Endothelial cell of umbilical vein (primary cell): ENCODE results near the gene CSNK1G2. TPM values are rescaled to one million over a fixed set of nuclear protein-coding genes. Genes with fewer than 3 reads are reported as not detected.

Experiments used
- BruUV-seq: library from RNA; stranded (reverse); fragments of 400-500 nt; replicated peaks from 2 replicates; lab custom pipeline; 2021; lab: Mats Ljungman, UMichigan
- CTCF ChIA-PET: fragments of 300-600, 350-600 bp; sonication (Branson Sonifier 250); formaldehyde crosslinking; loops from one replicate; lab custom pipeline; 2021; ENCODE audit warnings: antibody characterized with exemption, inconsistent platforms; lab: Charles Lee
- POLR2A ChIA-PET: fragments of 300-600, 350-600 bp; sonication (Branson Sonifier 250); formaldehyde crosslinking; loops from one replicate; lab custom pipeline; 2021; ENCODE audit warnings: antibody characterized with exemption, inconsistent platforms; lab: Charles Lee
- DNase-seq: peaks from one replicate; pipeline ENCODE4 v3.0.0-alpha.2; 2011; ENCODE audit warnings: low read depth, low spot score
- FAIRE-seq: peaks from 2 replicates; lab custom pipeline; 2011; peaks lifted over from hg19 to GRCh38; lab: Jason Lieb, UNC
- H2AFZ ChIP-seq: 2 replicates; pipeline ENCODE4 v1.6.0; 2012; ENCODE audit warnings: low read depth, low read length, control low read depth, inconsistent platforms
- H3K27ac ChIP-seq: 2 replicates; pipeline ENCODE4 v1.5.1; 2011; ENCODE audit warnings: low read depth, mild to moderate bottlenecking, control low read depth, low read length, moderate library complexity; ENCODE audit not compliant: insufficient read depth
- H3K27me3 ChIP-seq, 2 experiments: 2 replicates each; pipeline versions ENCODE4 v1.6.0 to v1.6.1; 2011; ENCODE audit warnings: low read length in 2 of 2, mixed read lengths in 1 of 2; ENCODE audit not compliant: control insufficient read depth in 2 of 2, insufficient read depth in 2 of 2
- H3K36me3 ChIP-seq, 2 experiments: 2 replicates in 1 of 2; 3 replicates in 1 of 2; pipeline ENCODE4 v1.5.1; 2011; ENCODE audit warnings: low read length in 2 of 2, mild to moderate bottlenecking in 1 of 2, moderate library complexity in 1 of 2; ENCODE audit not compliant: control insufficient read depth in 2 of 2, insufficient read depth in 2 of 2; ENCODE audit errors: extremely low read depth in 1 of 2
- H3K4me1 ChIP-seq: 3 replicates; pipeline ENCODE4 v1.5.1; 2011; ENCODE audit warnings: mild to moderate bottlenecking, low read length; ENCODE audit not compliant: control insufficient read depth, insufficient read depth; ENCODE audit errors: extremely low read depth
- H3K4me2 ChIP-seq: 2 replicates; pipeline ENCODE4 v1.6.1; 2011; ENCODE audit warnings: low read length, control low read depth, mixed read lengths; ENCODE audit not compliant: insufficient read depth
- H3K4me3 ChIP-seq, 3 experiments: fragments of 200-600 bp in 1 of 3; sonication (generic), shearing (Covaris generic) in 1 of 3; replicated peaks in 1 of 3; 2 replicates each; pipeline ENCODE4 v1.5.1; 2011 to 2016; ENCODE audit warnings: control low read depth in 3 of 3, low read length in 3 of 3, mild to moderate bottlenecking in 2 of 3, inconsistent platforms in 1 of 3, low read depth in 1 of 3, moderate library complexity in 1 of 3; ENCODE audit not compliant: insufficient read depth in 1 of 3
- H3K79me2 ChIP-seq: 2 replicates; pipeline ENCODE4 v1.6.0; 2012; ENCODE audit warnings: low read length, inconsistent platforms; ENCODE audit not compliant: control insufficient read depth, insufficient read depth
- H3K9ac ChIP-seq: replicated peaks from 2 replicates; pipeline ENCODE3; 2011; ENCODE audit warnings: low read length, control low read depth; ENCODE audit not compliant: insufficient read depth; ENCODE audit errors: extremely low read depth
- H3K9me1 ChIP-seq: replicated peaks from 3 replicates; pipeline ENCODE4 v1.6.0; 2011; ENCODE audit warnings: mild to moderate bottlenecking, low read length; ENCODE audit not compliant: control insufficient read depth, insufficient read depth; ENCODE audit errors: extremely low read depth
- H3K9me3 ChIP-seq: replicated peaks from 2 replicates; pipeline ENCODE4 v1.5.1; 2012; ENCODE audit warnings: low read length, inconsistent platforms; ENCODE audit not compliant: control insufficient read depth, insufficient read depth
- H4K20me1 ChIP-seq: replicated peaks from 2 replicates; pipeline ENCODE3; 2011; ENCODE audit warnings: mild to moderate bottlenecking, low read length; ENCODE audit not compliant: control insufficient read depth, insufficient read depth; ENCODE audit errors: extremely low read depth
- CTCF ChIP-seq, 2 donors: IDR thresholded peaks; 1 replicate in 1 of 2; 2 replicates in 1 of 2; pipeline ENCODE4 v1.5.1; 2011; ENCODE audit warnings: low read length in 2 of 2, mild to moderate bottlenecking in 2 of 2, moderate library complexity in 2 of 2, control low read depth in 1 of 2, inconsistent platforms in 1 of 2, low read depth in 1 of 2; ENCODE audit not compliant: insufficient read depth in 1 of 2; ENCODE audit errors: extremely low read depth in 1 of 2
- EZH2 ChIP-seq: IDR thresholded peaks from 2 replicates; pipeline ENCODE4 v1.6.1; 2012; ENCODE audit warnings: borderline replicate concordance, low read depth, mild to moderate bottlenecking, moderate library complexity, low read length, inconsistent platforms; ENCODE audit not compliant: severe bottlenecking
- FOS ChIP-seq: IDR thresholded peaks from 2 replicates; pipeline ENCODE4 v1.6.1; 2011; ENCODE audit warnings: mild to moderate bottlenecking, low read length, moderate library complexity, borderline replicate concordance; ENCODE audit not compliant: insufficient read depth
- GATA2 ChIP-seq: IDR thresholded peaks from 2 replicates; pipeline ENCODE4 v1.7.0; 2011; ENCODE audit warnings: low read depth, mild to moderate bottlenecking, moderate library complexity, mixed read lengths, low read length; ENCODE audit not compliant: insufficient read length, insufficient read depth
- JUN ChIP-seq: IDR thresholded peaks from 2 replicates; pipeline ENCODE4 v1.6.1; 2011; ENCODE audit warnings: borderline replicate concordance, low read depth; ENCODE audit not compliant: insufficient read length, insufficient read depth
- MAX ChIP-seq: IDR thresholded peaks from 2 replicates; pipeline ENCODE4 v1.6.1; 2011; ENCODE audit not compliant: insufficient read depth, insufficient read length
- MYC ChIP-seq: IDR thresholded peaks from one replicate; pipeline ENCODE4 v1.6.1; 2011; ENCODE audit warnings: mild to moderate bottlenecking, low read depth, low read length
- POLR2A ChIP-seq: IDR thresholded peaks from 2 replicates; pipeline ENCODE4 v1.6.1; 2012; ENCODE audit warnings: low read depth, mild to moderate bottlenecking, control low read depth, low read length
- POLR2AphosphoS5 ChIP-seq: IDR thresholded peaks from 2 replicates; pipeline ENCODE4 v1.6.1; 2012; ENCODE audit warnings: low read depth, mild to moderate bottlenecking, control low read depth, low read length, moderate library complexity; ENCODE audit not compliant: insufficient read depth
- dilution Hi-C: fragments of 300-500 bp; cut with MboI; formaldehyde crosslinking; loops from one replicate; pipeline ENCODE4 v1.15.0; 2019; ENCODE audit warnings: low sequenced_read_pairs; ENCODE audit not compliant: extremely low pct_ligation_motif_present
- intact Hi-C: fragments of 100-400 bp; cut with micrococcal nuclease; formaldehyde crosslinking; loops from one replicate; pipeline ENCODE4 v1.10.0; 2022
- polyA plus RNA-seq, 4 experiments: library from polyadenylated mRNA; depleted of rRNA in 3 of 4; stranded (reverse) in 3 of 4; unstranded in 1 of 4; fragments of >200 nt; gene quantifications; 2 replicates each; pipeline versions ENCODE4 v1.2.1 to v1.2.3, GENCODE V29; 2011 to 2012; ENCODE audit warnings: missing spikeins in 1 of 4
- total RNA-seq: library from RNA; stranded (reverse); gene quantifications from 2 replicates; pipeline ENCODE4 v1.2.3, GENCODE V29; 2021

The CSNK1G2 gene
- total and polyA plus RNA-seq, 2 donors (not counting 3 experiments of a cell fraction or from before 2014, with no cell fraction given): 96.6 to 110 TPM

GRCh38 chr19:1913781-1914577 lies 27.0 kb upstream of the CSNK1G2 start:
- Histone ChIP-seq H3K4me1 (no peaks in the 10 kb centered on the region), H3K9ac (no peak overlapping the region), H4K20me1 (no peaks in the 10 kb centered on the region), H3K9me3 (no peaks in the 10 kb centered on the region), H3K79me2 (peaks cover 32% of the 10 kb centered on the region), H3K36me3 (peaks cover 3 to 16% of the 10 kb centered on the region in 2 experiments), H3K4me2 (no peak overlapping the region), H3K27me3 (no peaks in the 10 kb centered on the region), H3K4me3 (no peak overlapping the region), H3K9me1 (no peaks in the 10 kb centered on the region), H3K27ac (no peak overlapping the region), H2AFZ (no peak overlapping the region)
- DNase-seq (no peak), FAIRE-seq (no peak)
- intact Hi-C loops: no loop called here
- ChIA-PET POLR2A (no interaction called here), CTCF (no interaction called here)
- dilution Hi-C loops: no loop called here
- BruUV-seq: no TSS peak
- TF ChIP-seq JUN: no peak
- TF ChIP-seq MAX: no peak
- TF ChIP-seq MYC: no peak
- TF ChIP-seq POLR2AphosphoS5: no peak
- no peak for TF ChIP-seq CTCF (IDR thresholded peaks at IDR 0.05; ENCODE audit: extremely low read depth in 1 of 2, insufficient read depth in 1 of 2, low read depth in 1 of 2, low read length in 2 of 2)
- no peak for TF ChIP-seq EZH2
- no peak for TF ChIP-seq GATA2
- no peak for TF ChIP-seq FOS
- no peak for TF ChIP-seq POLR2A
